ENCODE measurements around the gene CASKIN2. TPM values are rescaled to one million over a fixed set of nuclear protein-coding genes. Genes with fewer than 3 reads are reported as not detected.

The CASKIN2 gene
- total RNA-seq, 1 donor from 2014 or later, result 5.7 TPM

DNA sequence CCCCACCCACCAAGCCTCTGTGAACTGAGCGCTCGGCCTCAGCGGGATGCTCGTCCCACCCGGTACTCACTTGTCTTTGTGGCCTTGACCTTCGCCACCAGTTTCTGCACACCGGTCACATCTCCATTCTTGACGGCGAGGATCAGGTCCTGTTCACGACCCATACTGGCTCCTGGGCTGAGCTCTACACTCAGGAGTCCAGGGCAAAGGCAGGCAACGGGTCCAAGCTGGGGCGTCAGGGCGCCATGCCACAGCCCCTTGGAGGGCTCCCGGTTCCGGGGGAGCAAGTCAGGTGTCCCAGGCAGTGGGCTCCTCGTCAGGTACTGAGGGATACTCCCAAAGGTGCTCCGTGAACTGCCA is 1.7 kb downstream of the CASKIN2 start:
- H3K27me3 Mint-ChIP-seq (ENCODE audit: insufficient read depth, low read depth), result peaks cover 3% of the 10 kb centered on the region
- no peak overlapping the region for H3K27ac ChIP-seq
- no peaks in the 10 kb centered on the region for H3K4me1 ChIP-seq
- no peaks in the 10 kb centered on the region for H3K36me3 ChIP-seq
- H4K20me1 ChIP-seq (ENCODE audit: low read depth), result peaks cover 44% of the 10 kb centered on the region
- H3K27me3 ChIP-seq, result no peaks in the 10 kb centered on the region
- H3K36me3 Mint-ChIP-seq, result peaks cover 8% of the 10 kb centered on the region
- no peaks in the 10 kb centered on the region for H3K9me3 Mint-ChIP-seq
- H3K4me1 Mint-ChIP-seq, result peaks cover 33% of the 10 kb centered on the region
- H3K27ac Mint-ChIP-seq, result peak overlapping the region; percentile 25
- H3K4me3 Mint-ChIP-seq, result peak overlapping the region; percentile 89
- no peak overlapping the region for H3K9ac ChIP-seq
- TF ChIP-seq EZH2phosphoT487 (IDR thresholded peaks at IDR 0.05), result no peak
- peaks cover 18% of the 10 kb centered on the region for H3K79me2 ChIP-seq (ENCODE audit: low read depth)
- no peak overlapping the region for H3K4me2 ChIP-seq
- H3K9me3 ChIP-seq (ENCODE audit: low read depth), result no peaks in the 10 kb centered on the region
- DNase-seq (ENCODE audit: low spot score), result no peak
- peaks cover 7% of the 10 kb centered on the region for H3F3A ChIP-seq (ENCODE audit: low read depth)
- no peak overlapping the region for H2AFZ ChIP-seq (replicated peaks)
- H3K4me3 ChIP-seq, result no peak overlapping the region

DNA sequence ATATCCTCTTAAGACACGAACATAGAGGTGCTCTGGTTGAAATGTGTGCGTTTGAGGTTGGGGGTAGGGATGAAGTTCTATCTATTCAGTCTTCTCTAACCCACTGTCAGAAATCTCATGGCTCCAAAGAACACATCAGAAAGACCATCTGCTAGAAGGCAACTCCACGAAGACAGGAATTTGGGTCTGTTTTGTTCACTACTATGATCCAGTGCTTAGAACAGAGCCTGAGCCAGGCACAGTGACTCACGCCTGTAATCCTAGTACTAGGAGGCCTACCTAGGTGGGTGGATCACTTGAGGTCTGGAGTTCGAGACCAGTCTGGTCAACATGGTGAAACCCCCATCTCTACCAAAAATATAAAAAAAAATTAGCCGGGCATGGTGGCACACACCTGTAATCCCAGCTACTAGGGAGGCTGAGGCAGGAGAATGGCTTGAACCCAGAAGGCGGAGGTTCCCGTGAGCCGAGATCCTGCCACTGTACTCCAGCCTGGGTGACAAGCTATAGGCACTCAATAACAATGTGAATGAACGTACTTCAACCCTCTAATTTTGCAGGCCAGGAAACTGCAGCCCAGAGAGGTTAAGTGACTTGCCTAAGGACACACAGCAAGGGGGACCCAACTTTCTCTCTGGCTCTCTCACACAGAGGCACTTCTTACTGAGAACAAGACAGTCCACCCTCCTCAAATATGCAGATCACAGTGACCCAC is 2.3 kb downstream of the CASKIN2 start:
- Histone ChIP-seq H3K36me3 (no peaks in the 10 kb centered on the region), H3K79me2 (ENCODE audit: low read depth) (peaks cover 18% of the 10 kb centered on the region), H3K27me3 (no peaks in the 10 kb centered on the region), H3K4me2 (no peak overlapping the region), H3K4me1 (no peaks in the 10 kb centered on the region), H3K27ac (no peak overlapping the region), H3K4me3 (no peak overlapping the region), H4K20me1 (ENCODE audit: low read depth) (peaks cover 41% of the 10 kb centered on the region), H3K9ac (no peak overlapping the region), H2AFZ (replicated peaks) (no peak overlapping the region), H3K9me3 (ENCODE audit: low read depth) (no peaks in the 10 kb centered on the region), H3F3A (ENCODE audit: low read depth) (peaks cover 7% of the 10 kb centered on the region)
- peaks cover 5% of the 10 kb centered on the region for H3K36me3 Mint-ChIP-seq
- H3K9me3 Mint-ChIP-seq, result no peaks in the 10 kb centered on the region
- H3K27ac Mint-ChIP-seq, result peak overlapping the region; percentile 25
- TF ChIP-seq, protein P1, sequence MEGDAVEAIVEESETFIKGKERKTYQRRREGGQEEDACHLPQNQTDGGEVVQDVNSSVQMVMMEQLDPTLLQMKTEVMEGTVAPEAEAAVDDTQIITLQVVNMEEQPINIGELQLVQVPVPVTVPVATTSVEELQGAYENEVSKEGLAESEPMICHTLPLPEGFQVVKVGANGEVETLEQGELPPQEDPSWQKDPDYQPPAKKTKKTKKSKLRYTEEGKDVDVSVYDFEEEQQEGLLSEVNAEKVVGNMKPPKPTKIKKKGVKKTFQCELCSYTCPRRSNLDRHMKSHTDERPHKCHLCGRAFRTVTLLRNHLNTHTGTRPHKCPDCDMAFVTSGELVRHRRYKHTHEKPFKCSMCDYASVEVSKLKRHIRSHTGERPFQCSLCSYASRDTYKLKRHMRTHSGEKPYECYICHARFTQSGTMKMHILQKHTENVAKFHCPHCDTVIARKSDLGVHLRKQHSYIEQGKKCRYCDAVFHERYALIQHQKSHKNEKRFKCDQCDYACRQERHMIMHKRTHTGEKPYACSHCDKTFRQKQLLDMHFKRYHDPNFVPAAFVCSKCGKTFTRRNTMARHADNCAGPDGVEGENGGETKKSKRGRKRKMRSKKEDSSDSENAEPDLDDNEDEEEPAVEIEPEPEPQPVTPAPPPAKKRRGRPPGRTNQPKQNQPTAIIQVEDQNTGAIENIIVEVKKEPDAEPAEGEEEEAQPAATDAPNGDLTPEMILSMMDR (IDR thresholded peaks at IDR 0.05), result no peak
- no peak for TF ChIP-seq EZH2 (IDR thresholded peaks at IDR 0.05)
- no peak for TF ChIP-seq EZH2phosphoT487 (IDR thresholded peaks at IDR 0.05)
- H3K4me1 Mint-ChIP-seq, result peaks cover 31% of the 10 kb centered on the region
- DNase-seq (ENCODE audit: low spot score), result no peak
- peak overlapping the region; percentile 89 for H3K4me3 Mint-ChIP-seq
- peaks cover 3% of the 10 kb centered on the region for H3K27me3 Mint-ChIP-seq (ENCODE audit: insufficient read depth, low read depth)

DNA sequence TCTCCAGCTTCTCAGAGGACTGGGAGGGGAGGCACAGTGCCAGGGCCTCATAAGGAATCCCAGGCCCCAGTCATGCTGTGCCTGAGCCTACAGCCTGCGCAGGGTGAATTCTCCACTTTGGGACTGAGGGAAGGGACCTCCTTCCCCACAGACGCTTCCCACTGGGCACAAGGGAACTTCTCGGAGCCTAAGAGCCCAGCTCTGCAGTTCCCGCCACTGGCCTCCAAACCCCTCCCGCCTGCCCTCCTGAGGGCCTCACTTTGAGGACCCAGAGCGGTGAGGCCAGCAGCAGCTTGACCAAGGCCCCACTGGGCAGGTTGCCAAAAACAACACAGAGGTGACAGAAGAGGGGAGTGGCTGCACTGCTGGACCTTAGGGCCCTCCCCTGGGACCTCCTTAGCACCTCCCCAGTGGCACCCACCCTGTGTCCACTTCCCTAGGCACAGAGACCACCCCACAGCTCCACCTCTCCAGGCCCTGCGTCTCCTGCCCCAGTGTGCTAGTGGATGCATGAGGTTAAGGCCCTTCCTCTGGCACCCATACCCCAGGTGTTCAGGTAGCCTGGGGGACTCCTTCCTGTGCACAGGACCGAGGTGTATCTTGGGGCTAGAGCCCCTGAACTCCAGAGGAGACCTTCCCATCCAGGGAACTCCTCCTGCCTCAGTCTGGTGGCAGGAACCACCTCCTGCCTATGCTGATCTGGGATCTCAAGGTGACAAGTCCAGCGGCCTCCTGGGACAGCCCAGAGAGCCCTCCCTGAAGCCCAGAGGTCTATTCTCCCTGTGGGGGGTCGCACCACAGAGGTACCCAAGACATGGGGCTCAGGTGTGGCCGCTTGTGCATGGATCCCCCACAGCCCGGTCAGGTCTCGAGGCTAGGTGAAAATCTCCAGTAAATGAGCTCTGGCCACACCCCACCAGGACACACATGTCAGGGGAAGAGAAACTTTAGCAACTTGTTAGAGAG is 3.4 kb downstream of the CASKIN2 start:
- H3K9me3 ChIP-seq (ENCODE audit: low read depth), result no peaks in the 10 kb centered on the region
- H3K27me3 Mint-ChIP-seq (ENCODE audit: insufficient read depth, low read depth), result peaks cover 5% of the 10 kb centered on the region
- no peak overlapping the region for H3K4me2 ChIP-seq
- H4K20me1 ChIP-seq (ENCODE audit: low read depth), result peaks cover 29% of the 10 kb centered on the region
- H3K4me1 Mint-ChIP-seq, result peaks cover 20% of the 10 kb centered on the region
- no peak overlapping the region for H3K27ac ChIP-seq
- no peak for DNase-seq (ENCODE audit: low spot score)
- no peaks in the 10 kb centered on the region for H3K9me3 Mint-ChIP-seq
- no peaks in the 10 kb centered on the region for H3F3A ChIP-seq (ENCODE audit: low read depth)
- peak overlapping the region; percentile 35 for H3K4me3 Mint-ChIP-seq
- H3K27me3 ChIP-seq, result no peaks in the 10 kb centered on the region
- no peak overlapping the region for H2AFZ ChIP-seq (replicated peaks)
- H3K36me3 Mint-ChIP-seq, result peaks cover 2% of the 10 kb centered on the region
- H3K27ac Mint-ChIP-seq, result no peak overlapping the region
- H3K4me3 ChIP-seq, result no peak overlapping the region
- TF ChIP-seq EZH2 (IDR thresholded peaks at IDR 0.05), result no peak
- TF ChIP-seq, protein P1 (IDR thresholded peaks at IDR 0.05), result no peak
- TF ChIP-seq EZH2phosphoT487 (IDR thresholded peaks at IDR 0.05), result no peak
- peaks cover 18% of the 10 kb centered on the region for H3K79me2 ChIP-seq (ENCODE audit: low read depth)
- H3K36me3 ChIP-seq, result no peaks in the 10 kb centered on the region
- no peaks in the 10 kb centered on the region for H3K4me1 ChIP-seq
- no peak overlapping the region for H3K9ac ChIP-seq

Measured in neural progenitor cell (in vitro differentiated cells).